ENCODE results near the gene HGFAC.

Gene HGFAC

DNA sequence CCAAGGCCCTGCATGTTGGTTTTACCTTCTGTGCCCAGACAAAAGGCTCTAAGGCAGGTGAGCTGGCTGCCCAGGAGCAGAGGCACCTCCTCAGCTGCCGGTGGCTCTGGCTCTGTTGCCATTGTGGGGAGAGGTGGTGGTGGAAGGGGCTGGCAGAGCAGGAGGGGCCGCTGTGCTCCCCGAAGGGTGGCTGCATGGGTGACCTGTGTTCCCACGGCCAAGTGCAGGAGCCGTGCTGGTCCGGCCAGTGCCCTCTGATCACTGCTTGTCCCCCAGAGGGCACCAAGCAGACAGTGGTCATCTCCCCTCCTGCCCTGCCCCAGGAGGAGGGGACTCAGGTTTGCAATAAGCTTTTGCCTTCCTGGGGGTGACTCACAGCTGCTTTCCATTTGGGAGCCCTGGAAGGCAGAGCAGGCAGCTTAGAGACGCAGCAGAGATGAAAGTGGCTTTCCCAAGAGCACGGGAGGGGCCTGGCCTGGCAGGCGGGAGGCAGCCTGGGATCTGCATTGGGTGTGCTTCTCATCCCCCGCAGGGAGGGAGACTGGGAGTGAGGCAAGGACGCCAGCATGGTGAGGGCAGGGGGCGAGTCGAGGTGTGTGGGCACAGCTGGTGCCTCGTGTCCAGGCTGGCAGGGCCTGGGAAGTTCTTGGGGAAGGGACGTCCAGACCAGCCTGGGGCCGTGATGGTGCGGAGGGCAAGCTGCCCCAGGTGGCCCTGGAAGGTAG is 50.1 kb downstream of the HGFAC start:
- no peak for FAIRE-seq

DNA sequence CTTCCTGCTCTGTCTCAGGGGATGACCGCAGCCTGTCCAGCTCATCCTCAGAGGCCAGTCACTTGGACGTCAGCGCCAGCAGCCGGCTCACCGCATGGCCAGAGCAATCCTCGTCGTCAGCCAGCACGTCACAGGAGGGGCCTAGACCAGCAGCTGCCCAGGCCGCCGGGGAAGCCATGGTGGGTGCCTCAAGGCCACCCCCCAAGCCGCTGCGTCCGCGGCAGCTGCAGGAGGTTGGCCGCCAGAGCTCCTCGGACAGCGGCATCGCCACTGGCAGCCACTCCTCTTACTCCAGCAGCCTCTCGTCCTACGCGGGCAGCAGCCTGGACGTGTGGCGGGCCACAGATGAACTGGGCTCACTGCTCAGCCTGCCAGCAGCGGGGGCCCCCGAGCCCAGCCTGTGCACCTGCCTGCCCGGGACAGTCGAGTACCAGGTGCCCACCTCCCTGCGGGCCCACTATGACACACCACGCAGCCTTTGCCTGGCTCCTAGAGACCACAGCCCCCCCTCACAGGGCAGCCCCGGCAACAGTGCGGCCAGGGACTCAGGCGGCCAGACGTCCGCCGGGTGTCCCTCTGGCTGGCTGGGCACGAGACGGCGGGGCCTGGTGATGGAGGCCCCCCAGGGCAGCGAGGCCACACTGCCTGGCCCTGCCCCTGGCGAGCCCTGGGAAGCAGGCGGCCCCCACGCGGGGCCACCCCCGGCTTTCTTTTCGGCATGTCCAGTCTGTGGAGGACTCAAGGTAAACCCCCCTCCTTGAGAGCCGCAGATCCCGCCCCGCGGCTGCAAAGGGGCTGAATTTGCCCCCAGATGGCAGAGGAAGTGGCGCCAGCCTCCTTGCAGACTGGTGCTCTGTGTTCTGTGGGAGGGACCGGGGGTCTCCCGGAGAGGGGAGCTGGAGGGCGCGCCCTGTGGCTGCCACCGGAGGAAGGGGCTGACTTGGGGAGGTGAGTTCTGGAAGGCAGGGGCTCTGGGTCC is 51.3 kb downstream of the HGFAC start:
- no peak for FAIRE-seq

DNA sequence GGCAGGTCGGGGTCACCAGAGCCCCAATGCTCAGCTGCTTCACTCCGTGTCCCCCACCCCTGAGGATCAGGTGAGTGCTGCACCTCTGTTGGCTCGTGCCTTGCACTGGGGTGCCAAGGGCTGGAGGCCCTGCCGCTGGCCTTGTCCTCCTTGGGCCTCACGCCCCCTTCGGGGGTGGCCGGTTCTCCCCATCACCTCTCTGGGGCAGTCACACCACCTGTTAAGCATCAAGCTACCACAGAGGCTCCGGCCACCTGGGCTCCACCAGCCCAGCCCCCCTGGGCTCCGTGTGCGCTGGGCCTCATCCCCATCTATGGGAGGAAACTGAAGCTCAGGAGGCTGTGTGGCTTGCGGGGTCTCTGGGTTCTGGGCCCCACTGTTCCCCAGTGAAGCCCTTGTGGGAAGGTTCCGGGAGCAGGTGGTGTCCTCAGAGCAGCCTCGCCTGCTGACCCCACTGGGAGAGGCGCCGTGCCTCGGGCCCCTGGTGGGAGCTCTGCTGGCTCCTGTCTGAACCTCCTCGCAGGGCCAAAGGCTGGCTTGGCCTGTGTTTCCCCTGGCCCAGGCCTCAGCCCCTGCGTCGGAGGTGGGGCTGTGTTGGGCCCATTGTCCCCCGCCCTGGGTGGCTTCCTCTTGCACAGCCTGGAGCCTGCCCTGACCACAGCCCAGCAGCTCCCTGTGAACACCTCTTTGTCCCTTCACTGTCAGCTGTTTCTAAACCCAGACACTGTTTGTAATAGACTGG is 52.1 kb downstream of the HGFAC start:
- no peak for FAIRE-seq

GRCh38 chr4:3494462-3494871 is 52.7 kb downstream of the HGFAC start:
- FAIRE-seq = no peak

DNA sequence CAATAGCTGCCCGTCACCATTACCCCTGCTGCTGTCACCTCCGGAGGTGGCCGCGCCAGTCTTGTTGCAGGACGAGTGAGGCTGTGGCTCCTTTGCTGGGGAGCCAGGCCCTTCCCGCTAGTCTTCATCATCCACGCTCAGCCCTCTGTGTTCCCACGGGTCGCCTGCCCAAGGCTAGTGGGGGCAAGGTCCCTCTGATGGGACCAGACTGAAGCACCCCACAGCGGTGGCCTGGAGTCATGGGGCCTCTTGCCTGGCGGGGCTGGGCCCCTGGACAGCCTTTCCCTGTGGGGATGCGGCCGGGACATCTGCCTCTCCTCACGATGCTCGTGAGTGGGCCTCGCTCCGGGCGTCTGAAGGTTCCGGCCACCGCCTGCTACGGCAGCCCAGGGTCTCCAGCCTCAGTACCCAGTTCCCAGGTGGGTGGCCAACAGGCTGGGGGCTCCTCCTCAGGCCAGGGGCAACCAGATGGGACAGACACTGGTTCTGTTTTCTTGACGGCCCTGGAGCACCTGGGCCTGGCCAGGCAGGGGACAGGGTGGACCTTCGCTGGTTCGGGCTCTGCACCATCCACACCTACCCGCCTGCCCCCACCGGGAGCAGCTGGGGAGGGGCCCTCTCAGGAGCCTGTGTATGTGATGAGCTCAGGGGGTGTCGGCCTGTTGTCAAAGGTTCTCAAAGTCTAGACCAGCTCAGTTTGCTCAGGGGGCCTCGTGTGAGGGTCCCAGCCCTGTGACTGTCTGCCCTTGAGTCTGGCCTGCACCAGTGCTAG is 53.6 kb downstream of the HGFAC start:
- FAIRE-seq = no peak

DNA sequence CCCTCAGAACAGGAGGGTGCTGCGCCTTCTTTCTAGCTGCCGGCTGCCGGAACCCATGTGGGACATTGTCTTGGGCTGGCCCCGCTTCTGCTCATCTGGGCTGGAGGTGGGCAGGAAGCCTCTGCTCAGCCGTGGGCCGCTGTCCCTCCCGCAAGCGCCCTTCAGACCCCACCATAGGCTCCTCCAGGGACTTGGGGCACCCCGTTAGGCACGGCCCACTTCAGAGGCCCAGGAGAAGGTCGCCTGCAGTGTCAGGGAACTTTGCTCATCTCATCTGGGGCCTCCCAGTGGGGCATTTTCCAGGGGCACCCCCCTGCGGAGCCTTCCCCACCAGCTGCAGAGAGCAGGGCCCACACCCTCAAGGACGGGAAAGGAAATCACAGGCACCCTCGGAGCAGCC is 54.3 kb downstream of the HGFAC start:
- no peak for FAIRE-seq

- no peak for FAIRE-seq
Measured at GRCh38 chr4:3497095-3497494, 55.3 kb downstream of the HGFAC start.

DNA sequence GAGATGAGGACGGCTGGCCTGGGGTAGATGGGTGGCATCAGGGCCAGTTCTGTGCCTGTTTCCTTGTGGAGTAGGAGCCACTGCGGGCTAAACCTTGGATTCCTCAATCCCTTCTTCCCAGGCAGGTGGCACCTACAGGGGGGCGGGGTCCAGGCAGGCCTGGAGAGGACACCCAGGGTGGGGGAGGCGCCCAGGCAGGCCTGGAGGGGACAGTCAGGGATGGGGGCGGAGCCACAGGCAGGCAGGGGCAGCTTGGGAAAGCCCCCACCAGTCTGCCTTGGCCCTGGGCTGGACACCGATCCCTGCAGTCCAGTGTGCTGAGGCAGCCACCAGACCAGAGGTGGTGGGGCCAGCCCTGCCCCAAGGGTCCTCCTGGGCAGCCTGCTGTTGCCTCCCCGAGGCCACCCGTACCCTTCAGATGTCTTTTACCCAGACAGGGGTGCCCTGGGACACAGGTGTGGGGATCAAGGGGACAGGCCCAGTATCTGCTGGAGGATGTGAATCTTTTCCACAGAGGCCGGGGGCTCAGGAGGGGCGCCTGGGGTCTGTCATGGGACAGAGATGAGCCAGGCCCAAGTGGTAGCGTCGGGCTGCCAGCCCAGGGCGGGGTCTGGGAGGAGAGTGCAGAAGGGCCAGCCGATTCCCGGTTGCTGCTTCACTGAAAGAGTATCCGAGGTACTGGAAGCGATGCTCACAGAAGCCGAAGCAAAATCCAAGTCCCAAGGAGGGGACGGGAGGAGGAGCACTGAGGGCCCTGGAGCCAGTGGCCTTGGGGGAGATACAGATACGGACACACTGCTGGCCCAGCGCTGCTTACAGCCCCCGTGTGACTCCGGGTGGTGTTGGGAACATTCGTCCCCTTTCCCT is 56.0 kb downstream of the HGFAC start:
- FAIRE-seq = no peak

DNA sequence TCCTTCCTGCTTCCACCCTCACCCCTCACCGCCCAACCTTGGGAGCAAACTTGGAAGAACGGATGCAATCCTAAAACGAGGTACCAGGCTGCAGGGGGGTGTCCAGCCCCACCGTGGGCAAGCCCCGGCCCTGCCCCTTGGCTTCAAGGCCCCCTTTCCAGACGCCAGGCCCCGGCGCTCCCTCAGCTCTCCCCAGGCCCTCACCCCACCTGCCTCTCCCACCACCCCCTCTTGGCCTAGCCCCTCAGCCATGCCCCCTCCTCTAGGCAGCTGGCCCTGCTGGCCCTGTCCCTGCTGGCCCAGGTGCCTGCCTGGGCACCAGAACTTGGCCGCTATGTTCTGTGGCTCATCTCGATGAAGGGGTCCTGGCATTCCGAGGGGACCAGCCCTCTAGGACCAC is 56.6 kb downstream of the HGFAC start:
- no peak for FAIRE-seq

Measured in colon (tissue), 2 donors.